Caco-2 (cell line): Measurements from ENCODE around the gene COL13A1. TPM values are rescaled to one million over a fixed set of nuclear protein-coding genes. Genes with fewer than 3 reads are reported as not detected.

Experiments
- BruUV-seq: library from RNA; stranded (reverse); fragments of 400-500 nt; replicated peaks from 2 replicates; lab custom pipeline; 2021; lab: Mats Ljungman, UMichigan
- CTCF ChIA-PET: fragments of 300-600 bp; sonication (Branson Sonifier 250); formaldehyde crosslinking; loops from one replicate; lab custom pipeline; 2022; ENCODE audit warnings: antibody characterized with exemption; lab: Charles Lee
- POLR2A ChIA-PET: fragments of 300-600 bp; sonication (Branson Sonifier 250); formaldehyde crosslinking; loops from one replicate; lab custom pipeline; 2022; ENCODE audit warnings: antibody characterized with exemption; lab: Charles Lee
- DNase-seq, 2 experiments: peaks; one replicate each; pipeline versions ENCODE4 v3.0.0 to v3.0.0-alpha.2; 2020 to 2022
- H3K27me3 ChIP-seq: replicated peaks from 2 replicates; pipeline ENCODE4 v1.6.0; 2011; ENCODE audit warnings: low read length; ENCODE audit not compliant: control insufficient read depth, insufficient read depth
- H3K36me3 ChIP-seq: 2 replicates; pipeline ENCODE4 v1.5.1; 2011; ENCODE audit warnings: low read length; ENCODE audit not compliant: control insufficient read depth, insufficient read depth
- H3K4me1 ChIP-seq: fragments of 250-450 bp; sonication (Bioruptor Pico); 2 replicates; pipeline ENCODE4 v1.5.1; 2020; ENCODE audit warnings: mild to moderate bottlenecking
- H3K4me3 ChIP-seq: 2 replicates; pipeline ENCODE4 v1.5.1; 2011; ENCODE audit warnings: low read depth, mild to moderate bottlenecking, control low read depth, low read length
- H3K9me3 ChIP-seq: fragments of 250-450 bp; sonication (Bioruptor Pico); 2 replicates; pipeline ENCODE4 v1.5.1; 2020; ENCODE audit warnings: mild to moderate bottlenecking, moderate library complexity
- H3K27ac Mint-ChIP-seq: one replicate; pipeline ENCODE4 v1.8.0; 2022; ENCODE audit warnings: mixed read lengths; ENCODE audit not compliant: unreplicated experiment
- H3K27me3 Mint-ChIP-seq: one replicate; pipeline ENCODE4 v1.8.0; 2022; ENCODE audit warnings: mixed read lengths; ENCODE audit not compliant: insufficient read depth, unreplicated experiment
- H3K36me3 Mint-ChIP-seq: one replicate; pipeline ENCODE4 v1.8.0; 2022; ENCODE audit warnings: mild to moderate bottlenecking, mixed read lengths; ENCODE audit not compliant: insufficient read depth, unreplicated experiment
- H3K4me1 Mint-ChIP-seq: one replicate; pipeline ENCODE4 v1.8.0; 2022; ENCODE audit warnings: low read depth, mixed read lengths; ENCODE audit not compliant: unreplicated experiment
- H3K4me3 Mint-ChIP-seq: one replicate; pipeline ENCODE4 v1.8.0; 2022; ENCODE audit warnings: mild to moderate bottlenecking, moderate library complexity, mixed read lengths; ENCODE audit not compliant: unreplicated experiment
- H3K9me3 Mint-ChIP-seq: one replicate; pipeline ENCODE4 v1.8.0; 2022; ENCODE audit warnings: mixed read lengths; ENCODE audit not compliant: unreplicated experiment
- CTCF ChIP-seq, 2 experiments: fragments of 200-600 bp in 1 of 2; IDR thresholded peaks; 1 replicate in 1 of 2; 2 replicates in 1 of 2; pipeline versions ENCODE4 v1.5.1 to v1.8.0; 2011 to 2022; ENCODE audit warnings: antibody characterized with exemption in 1 of 2, control low read depth in 1 of 2, inconsistent platforms in 1 of 2, low read depth in 1 of 2, low read length in 1 of 2, mild to moderate bottlenecking in 1 of 2, moderate library complexity in 1 of 2; ENCODE audit not compliant: insufficient read depth in 1 of 2, severe bottlenecking in 1 of 2, unreplicated experiment in 1 of 2
- intact Hi-C: fragments of 100-400 bp; cut with micrococcal nuclease; formaldehyde crosslinking; loops from one replicate; pipeline ENCODE4 v1.10.0; 2022; ENCODE audit not compliant: unreplicated experiment
- total RNA-seq: library from RNA; stranded (reverse); gene quantifications from 2 replicates; pipeline ENCODE4 v1.2.3, GENCODE V29; 2022

Gene COL13A1
- total RNA-seq, 1 experiment from 2014 or later: not detected

GRCh38 chr10:69892816-69893215, 91.1 kb downstream of the COL13A1 start:
- no peaks in the 10 kb centered on the region for H3K27me3 ChIP-seq
- Mint-ChIP-seq H3K4me1 (peaks cover 6% of the 10 kb centered on the region), H3K36me3 (no peaks in the 10 kb centered on the region), H3K4me3 (no peak overlapping the region), H3K27ac (no peak overlapping the region), H3K9me3 (no peaks in the 10 kb centered on the region), H3K27me3 (peaks cover 3% of the 10 kb centered on the region)
- no TSS peak for BruUV-seq
- intact Hi-C loops: no loop called here
- H3K4me3 ChIP-seq: no peak overlapping the region
- H3K4me1 ChIP-seq: no peaks in the 10 kb centered on the region; the same call in 1 of the 2 replicates
- H3K36me3 ChIP-seq: no peaks in the 10 kb centered on the region
- ChIA-PET POLR2A (no interaction called here), CTCF (interaction anchor here (1.6 kb wide), 1 partner anchor 22 kb away, joined by 3 read pairs; no protein-coding TSS in a partner anchor)
- H3K9me3 ChIP-seq: no peaks in the 10 kb centered on the region
- no peak for DNase-seq
- no peak for TF ChIP-seq CTCF (IDR thresholded peaks at IDR 0.05; ENCODE audit: insufficient read depth in 1 of 2, low read depth in 1 of 2, low read length in 1 of 2, severe bottlenecking in 1 of 2, unreplicated experiment in 1 of 2)

GRCh38 chr10:69893271-69893900, 91.7 kb downstream of the COL13A1 start:
- peaks cover 3% of the 10 kb centered on the region for H3K27me3 Mint-ChIP-seq
- H3K9me3 ChIP-seq: no peaks in the 10 kb centered on the region
- TF ChIP-seq CTCF (IDR thresholded peaks at IDR 0.05; ENCODE audit: insufficient read depth in 1 of 2, low read depth in 1 of 2, low read length in 1 of 2, severe bottlenecking in 1 of 2, unreplicated experiment in 1 of 2): no peak
- intact Hi-C loops: no loop called here
- no peak overlapping the region for H3K27ac Mint-ChIP-seq
- H3K27me3 ChIP-seq: no peaks in the 10 kb centered on the region
- H3K4me1 ChIP-seq: peaks cover 5% of the 10 kb centered on the region
- no peaks in the 10 kb centered on the region for H3K36me3 ChIP-seq
- DNase-seq: no peak
- H3K9me3 Mint-ChIP-seq: no peaks in the 10 kb centered on the region
- POLR2A ChIA-PET: no interaction called here
- no peak overlapping the region for H3K4me3 Mint-ChIP-seq
- no peaks in the 10 kb centered on the region for H3K36me3 Mint-ChIP-seq
- peaks cover 9% of the 10 kb centered on the region for H3K4me1 Mint-ChIP-seq
- no peak overlapping the region for H3K4me3 ChIP-seq
- BruUV-seq: no TSS peak
- CTCF ChIA-PET: interaction anchor here (1.6 kb wide), 1 partner anchor 21 kb away, joined by 3 read pairs; no protein-coding TSS in a partner anchor

GRCh38 chr10:69894156-69894555, 92.5 kb downstream of the COL13A1 start:
- no peaks in the 10 kb centered on the region for H3K9me3 Mint-ChIP-seq
- H3K4me3 ChIP-seq: no peak overlapping the region
- H3K27ac Mint-ChIP-seq: no peak overlapping the region
- intact Hi-C loops: no loop called here
- peaks cover 14% of the 10 kb centered on the region for H3K4me1 Mint-ChIP-seq
- H3K27me3 ChIP-seq: no peaks in the 10 kb centered on the region
- peaks cover 3% of the 10 kb centered on the region for H3K27me3 Mint-ChIP-seq
- BruUV-seq: no TSS peak
- POLR2A ChIA-PET: no interaction called here
- no peak for TF ChIP-seq CTCF (IDR thresholded peaks at IDR 0.05; ENCODE audit: insufficient read depth in 1 of 2, low read depth in 1 of 2, low read length in 1 of 2, severe bottlenecking in 1 of 2, unreplicated experiment in 1 of 2)
- no peak for DNase-seq
- H3K4me1 ChIP-seq: peaks cover 13% of the 10 kb centered on the region
- H3K36me3 ChIP-seq: no peaks in the 10 kb centered on the region
- CTCF ChIA-PET: interaction anchor here (1.6 kb wide), 1 partner anchor 21 kb away, joined by 3 read pairs; no protein-coding TSS in a partner anchor
- no peak overlapping the region for H3K4me3 Mint-ChIP-seq
- H3K9me3 ChIP-seq: no peaks in the 10 kb centered on the region
- H3K36me3 Mint-ChIP-seq: no peaks in the 10 kb centered on the region
